H1 (cell line): Measurements from ENCODE around the gene UTP14A.

Source experiments
- CTCF ChIP-seq, 3 experiments: IDR thresholded peaks; 1 replicate in 2 of 3; 2 replicates in 1 of 3; pipeline versions ENCODE4 v1.5.1 to v1.6.1; 2011; ENCODE audit warnings: low read length in 3 of 3, mild to moderate bottlenecking in 3 of 3, inconsistent platforms in 2 of 3, low read depth in 1 of 3, moderate library complexity in 1 of 3; ENCODE audit not compliant: insufficient read depth in 1 of 3; ENCODE audit errors: control extremely low read depth in 1 of 3
- EZH2 ChIP-seq: fragments of 200-600 bp; sonication (generic); IDR thresholded peaks from 2 replicates; pipeline ENCODE4 v1.7.1; 2012; ENCODE audit warnings: low read depth, mild to moderate bottlenecking, moderate library complexity, low read length, inconsistent platforms; ENCODE audit not compliant: severe bottlenecking
- KDM1A ChIP-seq: fragments of 200-600, 300-600 bp; sonication (generic); IDR thresholded peaks from 2 replicates; pipeline ENCODE4 v1.7.1; 2016; ENCODE audit warnings: mild to moderate bottlenecking, low read length, borderline replicate concordance
- NANOG ChIP-seq: IDR thresholded peaks from 2 replicates; pipeline ENCODE4 v1.6.1; 2011; ENCODE audit warnings: low read length, low read depth, mild to moderate bottlenecking, inconsistent platforms; ENCODE audit not compliant: insufficient read depth, poor library complexity, severe bottlenecking
- TBP ChIP-seq: IDR thresholded peaks from 2 replicates; pipeline ENCODE4 v1.6.1; 2011; ENCODE audit warnings: low read depth, low read length, improper control_type of control experiment
- YY1 ChIP-seq: IDR thresholded peaks from 2 replicates; pipeline ENCODE4 v1.6.1; 2011; ENCODE audit warnings: low read depth, mild to moderate bottlenecking, low read length
- ZNF274 ChIP-seq: IDR thresholded peaks from 2 replicates; pipeline ENCODE4 v1.7.0; 2012; ENCODE audit warnings: low read length, borderline replicate concordance; ENCODE audit errors: extremely low read depth

DNA sequence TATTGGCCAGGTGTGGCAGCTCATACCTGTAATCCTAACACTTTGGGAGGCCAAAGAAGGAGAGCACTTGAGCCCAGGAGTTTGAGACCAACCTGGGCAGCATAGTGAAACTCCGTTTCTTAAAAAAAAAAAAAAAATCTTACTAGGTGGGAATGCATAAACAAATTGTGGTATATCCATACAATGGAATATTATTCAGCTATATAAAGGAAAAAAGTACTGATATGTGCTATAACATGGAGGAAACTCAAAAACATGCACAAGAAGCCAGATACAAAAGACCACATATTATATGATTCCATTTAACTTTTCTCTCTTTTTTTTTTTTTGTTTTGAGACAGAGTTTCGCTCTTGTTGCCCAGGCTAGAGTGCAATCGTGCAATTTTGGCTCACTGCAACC is 63.0 kb downstream of the UTP14A start:
- no peak for TF ChIP-seq ZNF274
- TF ChIP-seq NANOG: no peak
- no peak for TF ChIP-seq CTCF (IDR thresholded peaks at IDR 0.05; ENCODE audit: control extremely low read depth in 1 of 3, insufficient read depth in 1 of 3, low read depth in 1 of 3, low read length in 3 of 3)
- no peak for TF ChIP-seq KDM1A
- no peak for TF ChIP-seq TBP
- TF ChIP-seq EZH2: no peak
- no peak for TF ChIP-seq YY1
